ENCODE data around the gene FOXF2. TPM values are rescaled to one million over a fixed set of nuclear protein-coding genes. Genes with fewer than 3 reads are reported as not detected.

FOXF2 gene
- total and polyA plus RNA-seq, 2 of the 13 experiments (the other 11 are each of a cell fraction or from before 2014, with no cell fraction given): not detected

DNA sequence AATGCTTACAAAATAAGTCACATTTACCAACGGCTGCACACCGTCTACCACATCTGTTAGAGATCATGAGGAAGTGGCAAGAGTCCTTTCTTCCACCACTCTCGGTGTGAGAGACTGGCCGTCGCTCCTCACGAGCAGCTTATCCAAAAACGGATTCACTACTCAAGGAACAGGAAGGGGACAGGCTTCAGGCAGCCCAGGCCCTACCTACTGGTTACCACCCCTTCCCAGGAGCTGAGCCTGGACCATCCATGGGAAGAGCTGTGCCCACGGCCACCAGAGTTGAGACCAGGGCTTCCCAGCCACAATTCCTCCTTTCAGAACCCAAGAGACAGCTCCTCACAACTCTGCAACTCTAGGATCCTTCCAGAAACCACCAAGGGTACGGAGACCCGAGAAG lies 37.0 kb downstream of the FOXF2 start (continued):
- TF ChIP-seq, protein P1, sequence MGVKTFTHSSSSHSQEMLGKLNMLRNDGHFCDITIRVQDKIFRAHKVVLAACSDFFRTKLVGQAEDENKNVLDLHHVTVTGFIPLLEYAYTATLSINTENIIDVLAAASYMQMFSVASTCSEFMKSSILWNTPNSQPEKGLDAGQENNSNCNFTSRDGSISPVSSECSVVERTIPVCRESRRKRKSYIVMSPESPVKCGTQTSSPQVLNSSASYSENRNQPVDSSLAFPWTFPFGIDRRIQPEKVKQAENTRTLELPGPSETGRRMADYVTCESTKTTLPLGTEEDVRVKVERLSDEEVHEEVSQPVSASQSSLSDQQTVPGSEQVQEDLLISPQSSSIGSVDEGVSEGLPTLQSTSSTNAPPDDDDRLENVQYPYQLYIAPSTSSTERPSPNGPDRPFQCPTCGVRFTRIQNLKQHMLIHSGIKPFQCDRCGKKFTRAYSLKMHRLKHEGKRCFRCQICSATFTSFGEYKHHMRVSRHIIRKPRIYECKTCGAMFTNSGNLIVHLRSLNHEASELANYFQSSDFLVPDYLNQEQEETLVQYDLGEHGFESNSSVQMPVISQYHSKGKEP (CRISPR knock-in tag; IDR thresholded peaks at IDR 0.05): no peak
- TF ChIP-seq ZBTB8A (CRISPR knock-in tag; IDR thresholded peaks at IDR 0.05; ENCODE audit: borderline replicate concordance, low read depth) (no peak), AKAP8 (CRISPR knock-in tag; IDR thresholded peaks at IDR 0.05) (no peak), ZNF354B (CRISPR knock-in tag; IDR thresholded peaks at IDR 0.05) (no peak), KDM2A (CRISPR knock-in tag; IDR thresholded peaks at IDR 0.05; ENCODE audit: borderline replicate concordance, low read depth) (no peak)

DNA sequence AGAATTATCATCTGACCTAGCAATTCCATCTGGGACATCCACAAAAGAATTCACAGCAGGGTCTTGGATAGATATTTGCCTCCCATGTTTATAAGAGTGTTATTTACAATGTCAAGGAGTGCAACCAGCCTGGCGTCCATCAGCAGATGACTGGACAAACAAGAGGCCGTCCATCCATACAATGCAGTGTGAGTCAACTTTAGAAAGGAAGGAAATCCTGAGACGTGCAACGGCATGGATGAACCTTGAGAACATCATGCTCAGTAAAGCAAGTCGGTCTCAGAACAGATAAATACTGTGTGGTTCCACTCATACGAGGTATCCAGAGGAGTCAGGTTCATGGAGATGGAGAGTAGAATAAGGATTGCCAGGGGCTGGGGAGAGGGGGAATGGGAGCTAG lies 46.4 kb downstream of the FOXF2 start:
- ATAC-seq (no peak), FAIRE-seq (no peak), DNase-seq (ENCODE audit: low spot score) (no peak)
- ChIA-PET POLR2A (no interaction called here), CTCF (ENCODE audit: low intra/inter-chr PET ratio, low total read pairs) (interaction anchor here (1.4 to 2.1 kb wide), 5 partner anchors 12 to 1247 kb away, joined by 4 to 18 read pairs (median 7); no protein-coding TSS in a partner anchor)
- Histone ChIP-seq H3K79me2 (ENCODE audit: insufficient read depth, low read length) (no peaks in the 10 kb centered on the region), H3K4me3 (replicated peaks in 1 of 3; ENCODE audit: insufficient read depth in 1 of 3, low read depth in 2 of 3, low read length in 3 of 3) (no peak overlapping the region), H3K27me3 (ENCODE audit: control insufficient read depth in 1 of 2, insufficient read depth in 2 of 2, low read length in 2 of 2) (peaks cover 10 to 47% of the 10 kb centered on the region in 2 experiments), H2AFZ (ENCODE audit: low read length) (no peak overlapping the region), H3K4me1 (ENCODE audit: insufficient read depth, low read length) (no peaks in the 10 kb centered on the region), H3K9me3 (ENCODE audit: low read length) (no peaks in the 10 kb centered on the region), H3K36me3 (replicated peaks in 1 of 2; ENCODE audit: control insufficient read depth in 1 of 2, insufficient read depth in 2 of 2, low read length in 2 of 2) (no peaks in the 10 kb centered on the region), H3K4me2 (ENCODE audit: low read depth, low read length) (no peak overlapping the region), H3K9ac (ENCODE audit: insufficient read depth, low read depth, low read length) (no peak overlapping the region), H3K27ac (ENCODE audit: extremely low read length, insufficient read depth, low read length) (no peak overlapping the region), H4K20me1 (ENCODE audit: insufficient read depth, low read length) (no peaks in the 10 kb centered on the region)
- 4% methylated on average over 6 of the region's 6 CpGs for WGBS (ENCODE audit: low lambda C conversion rate)
- intact Hi-C loops (cut with micrococcal nuclease; ENCODE audit: unreplicated experiment) (loop anchor here (1.0 to 2.0 kb wide), 4 partner anchors 101 to 843 kb away; no protein-coding TSS in a partner anchor), in situ Hi-C loops (cut with HindIII; ENCODE audit: extremely low pct_ligation_motif_present, low pct_unique_long_range_greater_than_20kb) (no loop called here)
- BruUV-seq (replicated peaks): no TSS peak
- TF ChIP-seq, protein P2, sequence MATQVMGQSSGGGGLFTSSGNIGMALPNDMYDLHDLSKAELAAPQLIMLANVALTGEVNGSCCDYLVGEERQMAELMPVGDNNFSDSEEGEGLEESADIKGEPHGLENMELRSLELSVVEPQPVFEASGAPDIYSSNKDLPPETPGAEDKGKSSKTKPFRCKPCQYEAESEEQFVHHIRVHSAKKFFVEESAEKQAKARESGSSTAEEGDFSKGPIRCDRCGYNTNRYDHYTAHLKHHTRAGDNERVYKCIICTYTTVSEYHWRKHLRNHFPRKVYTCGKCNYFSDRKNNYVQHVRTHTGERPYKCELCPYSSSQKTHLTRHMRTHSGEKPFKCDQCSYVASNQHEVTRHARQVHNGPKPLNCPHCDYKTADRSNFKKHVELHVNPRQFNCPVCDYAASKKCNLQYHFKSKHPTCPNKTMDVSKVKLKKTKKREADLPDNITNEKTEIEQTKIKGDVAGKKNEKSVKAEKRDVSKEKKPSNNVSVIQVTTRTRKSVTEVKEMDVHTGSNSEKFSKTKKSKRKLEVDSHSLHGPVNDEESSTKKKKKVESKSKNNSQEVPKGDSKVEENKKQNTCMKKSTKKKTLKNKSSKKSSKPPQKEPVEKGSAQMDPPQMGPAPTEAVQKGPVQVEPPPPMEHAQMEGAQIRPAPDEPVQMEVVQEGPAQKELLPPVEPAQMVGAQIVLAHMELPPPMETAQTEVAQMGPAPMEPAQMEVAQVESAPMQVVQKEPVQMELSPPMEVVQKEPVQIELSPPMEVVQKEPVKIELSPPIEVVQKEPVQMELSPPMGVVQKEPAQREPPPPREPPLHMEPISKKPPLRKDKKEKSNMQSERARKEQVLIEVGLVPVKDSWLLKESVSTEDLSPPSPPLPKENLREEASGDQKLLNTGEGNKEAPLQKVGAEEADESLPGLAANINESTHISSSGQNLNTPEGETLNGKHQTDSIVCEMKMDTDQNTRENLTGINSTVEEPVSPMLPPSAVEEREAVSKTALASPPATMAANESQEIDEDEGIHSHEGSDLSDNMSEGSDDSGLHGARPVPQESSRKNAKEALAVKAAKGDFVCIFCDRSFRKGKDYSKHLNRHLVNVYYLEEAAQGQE (IDR thresholded peaks at IDR 0.05; ENCODE audit: borderline replicate concordance in 1 of 2, low read depth in 1 of 2, low read length in 2 of 2): no peak
- TF ChIP-seq HNRNPH1 (optimal IDR thresholded peaks at IDR 0.05; ENCODE audit: low read depth, low read length) (no peak), CREB1 (IDR thresholded peaks at IDR 0.05) (no peak), CREB1 (CRISPR knock-in tag; IDR thresholded peaks at IDR 0.05) (no peak), JUNB (CRISPR knock-in tag; IDR thresholded peaks at IDR 0.05; ENCODE audit: borderline replicate concordance) (no peak), NFRKB (IDR thresholded peaks at IDR 0.05) (no peak), NCOR1 (IDR thresholded peaks at IDR 0.05; ENCODE audit: borderline replicate concordance, low read length) (no peak), RXRA (CRISPR knock-in tag; IDR thresholded peaks at IDR 0.05) (no peak), ZNF234 (CRISPR knock-in tag; conservative IDR thresholded peaks at IDR 0.05) (no peak), ZNF777 (CRISPR knock-in tag; IDR thresholded peaks at IDR 0.05) (no peak)
- TF ChIP-seq, protein P3, sequence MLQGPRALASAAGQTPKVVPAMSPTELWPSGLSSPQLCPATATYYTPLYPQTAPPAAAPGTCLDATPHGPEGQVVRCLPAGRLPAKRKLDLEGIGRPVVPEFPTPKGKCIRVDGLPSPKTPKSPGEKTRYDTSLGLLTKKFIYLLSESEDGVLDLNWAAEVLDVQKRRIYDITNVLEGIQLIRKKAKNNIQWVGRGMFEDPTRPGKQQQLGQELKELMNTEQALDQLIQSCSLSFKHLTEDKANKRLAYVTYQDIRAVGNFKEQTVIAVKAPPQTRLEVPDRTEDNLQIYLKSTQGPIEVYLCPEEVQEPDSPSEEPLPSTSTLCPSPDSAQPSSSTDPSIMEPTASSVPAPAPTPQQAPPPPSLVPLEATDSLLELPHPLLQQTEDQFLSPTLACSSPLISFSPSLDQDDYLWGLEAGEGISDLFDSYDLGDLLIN (CRISPR knock-in tag; IDR thresholded peaks at IDR 0.05; ENCODE audit: borderline replicate concordance): no peak
- TF ChIP-seq, protein P4, sequence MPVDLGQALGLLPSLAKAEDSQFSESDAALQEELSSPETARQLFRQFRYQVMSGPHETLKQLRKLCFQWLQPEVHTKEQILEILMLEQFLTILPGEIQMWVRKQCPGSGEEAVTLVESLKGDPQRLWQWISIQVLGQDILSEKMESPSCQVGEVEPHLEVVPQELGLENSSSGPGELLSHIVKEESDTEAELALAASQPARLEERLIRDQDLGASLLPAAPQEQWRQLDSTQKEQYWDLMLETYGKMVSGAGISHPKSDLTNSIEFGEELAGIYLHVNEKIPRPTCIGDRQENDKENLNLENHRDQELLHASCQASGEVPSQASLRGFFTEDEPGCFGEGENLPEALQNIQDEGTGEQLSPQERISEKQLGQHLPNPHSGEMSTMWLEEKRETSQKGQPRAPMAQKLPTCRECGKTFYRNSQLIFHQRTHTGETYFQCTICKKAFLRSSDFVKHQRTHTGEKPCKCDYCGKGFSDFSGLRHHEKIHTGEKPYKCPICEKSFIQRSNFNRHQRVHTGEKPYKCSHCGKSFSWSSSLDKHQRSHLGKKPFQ (CRISPR knock-in tag; IDR thresholded peaks at IDR 0.05; ENCODE audit: insufficient replicate concordance): no peak

Measured in HepG2 (cell line).